H9 (cell line): ENCODE data around the gene C12orf50. TPM values are rescaled to one million over a fixed set of nuclear protein-coding genes. Genes with fewer than 3 reads are reported as not detected.

Experiments
- DNase-seq: peaks from one replicate; pipeline ENCODE4 v3.0.0-alpha.2; 2017
- H2AFZ ChIP-seq: one replicate; pipeline ENCODE4 v1.6.1; 2013; ENCODE audit warnings: mild to moderate bottlenecking, low read length, control low read depth, moderate library complexity
- H2AK5ac ChIP-seq: 2 replicates; pipeline ENCODE4 v1.6.1; 2013; ENCODE audit warnings: low read length, control low read depth, mixed read lengths; ENCODE audit not compliant: insufficient read length
- H2BK120ac ChIP-seq: one replicate; pipeline ENCODE4 v1.6.1; 2013; ENCODE audit warnings: low read depth, mild to moderate bottlenecking, low read length, control low read depth, inconsistent platforms; ENCODE audit not compliant: poor library complexity, severe bottlenecking
- H2BK12ac ChIP-seq: 2 replicates; pipeline ENCODE4 v1.6.1; 2013; ENCODE audit warnings: low read length, control low read depth, mixed read lengths, low read depth; ENCODE audit not compliant: insufficient read length
- H2BK15ac ChIP-seq: 2 replicates; pipeline ENCODE4 v1.6.1; 2013; ENCODE audit warnings: low read depth, low read length, control low read depth
- H2BK20ac ChIP-seq: one replicate; pipeline ENCODE4 v1.6.1; 2013; ENCODE audit warnings: low read depth, mild to moderate bottlenecking, low read length, control low read depth, inconsistent platforms; ENCODE audit not compliant: poor library complexity, severe bottlenecking
- H2BK5ac ChIP-seq: 2 replicates; pipeline ENCODE4 v1.6.1; 2013; ENCODE audit warnings: low read length, control low read depth, mixed read lengths; ENCODE audit not compliant: insufficient read length
- H3K14ac ChIP-seq: 2 replicates; pipeline ENCODE4 v1.6.1; 2013; ENCODE audit warnings: low read length, control low read depth; ENCODE audit not compliant: insufficient read depth
- H3K18ac ChIP-seq: 2 replicates; pipeline ENCODE4 v1.6.1; 2013; ENCODE audit warnings: low read depth, mild to moderate bottlenecking, mixed read lengths, low read length, control low read depth; ENCODE audit not compliant: insufficient read length
- H3K23ac ChIP-seq: 2 replicates; pipeline ENCODE4 v1.6.1; 2013; ENCODE audit warnings: low read length, control low read depth, mixed read lengths, low read depth; ENCODE audit not compliant: insufficient read length
- H3K23me2 ChIP-seq: 2 replicates; pipeline ENCODE4 v1.6.1; 2013; ENCODE audit warnings: low read depth, mild to moderate bottlenecking, mixed read lengths, low read length, control low read depth; ENCODE audit not compliant: insufficient read length, poor library complexity, severe bottlenecking
- H3K27ac ChIP-seq: 2 replicates; pipeline ENCODE4 v1.5.1; 2013; ENCODE audit warnings: low read length, control low read depth, mixed read lengths, low read depth; ENCODE audit not compliant: insufficient read length
- H3K27me3 ChIP-seq: 2 replicates; pipeline ENCODE4 v1.6.1; 2013; ENCODE audit warnings: low read length, control low read depth, inconsistent platforms; ENCODE audit not compliant: insufficient read depth
- H3K4ac ChIP-seq: 2 replicates; pipeline ENCODE4 v1.6.1; 2013; ENCODE audit warnings: low read depth, mild to moderate bottlenecking, control low read depth, inconsistent platforms, low read length, moderate library complexity
- H3K4me1 ChIP-seq: 2 replicates; pipeline ENCODE4 v1.6.1; 2013; ENCODE audit warnings: low read length, control low read depth, inconsistent platforms; ENCODE audit not compliant: insufficient read depth
- H3K4me2 ChIP-seq: 2 replicates; pipeline ENCODE4 v1.6.1; 2013; ENCODE audit warnings: low read length, control low read depth, mixed read lengths; ENCODE audit not compliant: insufficient read length, insufficient read depth
- H3K56ac ChIP-seq: 2 replicates; pipeline ENCODE4 v1.6.1; 2013; ENCODE audit warnings: low read depth, mild to moderate bottlenecking, mixed read lengths, low read length, control low read depth; ENCODE audit not compliant: insufficient read length
- H3K79me1 ChIP-seq: 2 replicates; pipeline ENCODE4 v1.6.1; 2013; ENCODE audit warnings: low read depth, mild to moderate bottlenecking, moderate library complexity, low read length, control low read depth, inconsistent platforms; ENCODE audit not compliant: insufficient read depth, poor library complexity, severe bottlenecking
- H3K79me2 ChIP-seq: 2 replicates; pipeline ENCODE4 v1.6.1; 2013; ENCODE audit warnings: low read length, control low read depth, inconsistent platforms; ENCODE audit not compliant: insufficient read depth
- H3K9ac ChIP-seq: 2 replicates; pipeline ENCODE4 v1.6.1; 2013; ENCODE audit warnings: low read length, control low read depth, mixed read lengths; ENCODE audit not compliant: insufficient read length; ENCODE audit errors: extremely low read depth
- H3K9me3 ChIP-seq: one replicate; pipeline ENCODE4 v1.6.1; 2013; ENCODE audit warnings: low read depth, low read length, inconsistent platforms; ENCODE audit not compliant: control insufficient read depth
- H3T11ph ChIP-seq: one replicate; pipeline ENCODE4 v1.6.1; 2013; ENCODE audit warnings: mild to moderate bottlenecking, low read length, control low read depth, inconsistent platforms
- H4K20me1 ChIP-seq: one replicate; pipeline ENCODE4 v1.6.1; 2013; ENCODE audit not compliant: control insufficient read depth, insufficient read length, insufficient read depth
- H4K5ac ChIP-seq: 2 replicates; pipeline ENCODE4 v1.6.1; 2013; ENCODE audit warnings: low read depth, mild to moderate bottlenecking, mixed read lengths, low read length, control low read depth; ENCODE audit not compliant: insufficient read length
- H4K8ac ChIP-seq: replicated peaks from 2 replicates; pipeline ENCODE4 v1.6.1; 2013; ENCODE audit warnings: low read length, control low read depth, mixed read lengths, low read depth; ENCODE audit not compliant: insufficient read length
- H4K91ac ChIP-seq: 2 replicates; pipeline ENCODE4 v1.6.1; 2013; ENCODE audit warnings: low read depth, mild to moderate bottlenecking, moderate library complexity, mixed read lengths, low read length, control low read depth; ENCODE audit not compliant: insufficient read length
- H3K27ac Mint-ChIP-seq, 3 experiments: 2 replicates in 2 of 3; 3 replicates in 1 of 3; pipeline ENCODE4 v1.8.0; 2020 to 2021; ENCODE audit warnings: mixed read lengths in 3 of 3, mild to moderate bottlenecking in 1 of 3, moderate library complexity in 1 of 3
- H3K27me3 Mint-ChIP-seq: 2 replicates; pipeline ENCODE4 v1.8.0; 2021; ENCODE audit warnings: low read depth, mild to moderate bottlenecking, moderate library complexity, mixed read lengths
- H3K36me3 Mint-ChIP-seq, 3 experiments: 2 replicates in 2 of 3; 3 replicates in 1 of 3; pipeline ENCODE4 v1.8.0; 2020 to 2021; ENCODE audit warnings: low read depth in 3 of 3, mixed read lengths in 3 of 3; ENCODE audit not compliant: insufficient read depth in 1 of 3
- H3K4me1 Mint-ChIP-seq, 2 experiments: 2 replicates each; pipeline ENCODE4 v1.8.0; 2020; ENCODE audit warnings: mixed read lengths in 2 of 2
- H3K4me3 Mint-ChIP-seq, 2 experiments: 2 replicates in 1 of 2; 3 replicates in 1 of 2; pipeline ENCODE4 v1.8.0; 2020 to 2021; ENCODE audit warnings: mild to moderate bottlenecking in 2 of 2, mixed read lengths in 2 of 2, moderate library complexity in 1 of 2
- H3K9me3 Mint-ChIP-seq, 2 experiments: 2 replicates in 1 of 2; 3 replicates in 1 of 2; pipeline ENCODE4 v1.8.0; 2020; ENCODE audit warnings: mild to moderate bottlenecking in 2 of 2, mixed read lengths in 2 of 2, moderate library complexity in 1 of 2
- WGBS: extraction: QIAGEN DNeasy Blood & Tissue Kit; methylation state at CpG from one replicate; pipeline ENCODE4 v1.1.7; 2013; ENCODE audit warnings: missing lambda C conversion rate, low lambda C conversion rate, mixed read lengths; ENCODE audit not compliant: insufficient read length; ENCODE audit errors: extremely low coverage; 5-methylcytosine and 5-hydroxymethylcytosine counted together
- long read RNA-seq: library from polyadenylated mRNA; unstranded; transcript quantifications from one replicate; pipeline ENCODE4 v2.0.0, GENCODE V29; 2020
- total RNA-seq: library from RNA; stranded (reverse); gene quantifications from 2 replicates; pipeline ENCODE4 v1.2.1, GENCODE V29; 2021
- TF ChIP-seq, protein P1 (sequence below): fragments of 200-600 bp; sonication (generic); conservative IDR thresholded peaks from 3 replicates; pipeline ENCODE4 v1.8.0; 2021; ENCODE audit warnings: antibody characterized with exemption, mild to moderate bottlenecking

The C12orf50 gene
- total RNA-seq = 0.17 TPM in 1 of 2 replicates, not detected in the other
- long read RNA-seq = 0 reads

DNA sequence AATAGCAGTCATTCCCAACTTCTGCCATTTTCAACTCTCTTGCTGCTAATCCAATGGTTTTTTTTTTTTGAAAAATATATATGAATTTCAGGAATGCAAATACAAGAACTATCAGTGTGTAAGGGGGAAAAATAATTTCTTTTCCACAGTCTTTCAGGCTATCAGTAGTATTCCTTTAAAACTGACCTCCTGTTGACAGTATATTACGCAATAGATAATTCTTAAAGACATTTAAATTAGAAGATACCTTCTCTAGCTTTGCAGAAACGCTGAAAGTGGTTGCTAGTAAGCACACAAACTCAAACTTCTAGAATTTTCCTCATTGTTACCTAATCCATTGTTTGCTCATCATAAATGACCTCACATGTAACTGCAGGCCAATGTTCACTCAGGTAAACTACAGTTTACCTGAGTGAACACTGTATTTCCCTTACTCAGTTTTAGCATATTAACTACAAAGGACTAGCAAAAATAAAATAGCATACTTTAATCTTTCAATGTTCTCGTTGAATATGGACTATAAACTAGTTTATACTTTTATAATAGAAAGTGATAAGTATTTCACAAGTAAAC, at the start of gene C12orf50:
C12orf50 (minus strand) TSS at position 309 of the 573 bp plus-strand sequence. CDS start 2,439 bp downstream, outside the sequence.
- no peak within 1 kb of the TSS for H3K27ac ChIP-seq
- no peaks in the 10 kb centered on the region for H4K20me1 ChIP-seq
- no peak within 1 kb of the TSS for H4K91ac ChIP-seq
- no peaks in the 10 kb centered on the region for H3K4me1 ChIP-seq
- H3K9me3 Mint-ChIP-seq = peaks cover 7 to 20% of the 10 kb centered on the region in 2 experiments
- H3K79me2 ChIP-seq = no peaks in the 10 kb centered on the region
- H3T11ph ChIP-seq = no peak within 1 kb of the TSS
- H2BK12ac ChIP-seq = no peak within 1 kb of the TSS
- H4K5ac ChIP-seq = no peak within 1 kb of the TSS
- H2BK15ac ChIP-seq = no peak within 1 kb of the TSS
- H2BK20ac ChIP-seq = no peak within 1 kb of the TSS
- no CpG with 5 or more reads among the region's 3 CpGs for WGBS
- H3K36me3 Mint-ChIP-seq = peaks cover 7 to 12% (median 9%) of the 10 kb centered on the region in 3 experiments; a peak in 5 of 7 replicates
- no peaks in the 10 kb centered on the region for H3K27me3 ChIP-seq
- H3K18ac ChIP-seq = no peak within 1 kb of the TSS
- no peak within 1 kb of the TSS for H2BK120ac ChIP-seq
- H2BK5ac ChIP-seq = no peak within 1 kb of the TSS
- no peaks in the 10 kb centered on the region for H3K9me3 ChIP-seq
- H3K56ac ChIP-seq = no peak within 1 kb of the TSS
- H3K23me2 ChIP-seq = no peaks in the 10 kb centered on the region
- H3K9ac ChIP-seq = no peak within 1 kb of the TSS
- no peak within 1 kb of the TSS for H4K8ac ChIP-seq
- DNase-seq = no peak
- H3K4me1 Mint-ChIP-seq = no peaks in the 10 kb centered on the region
- no peak within 1 kb of the TSS for H2AK5ac ChIP-seq
- no peak within 1 kb of the TSS for H3K23ac ChIP-seq
- H3K27ac Mint-ChIP-seq = no peak within 1 kb of the TSS
- no peak within 1 kb of the TSS for H3K14ac ChIP-seq
- H2AFZ ChIP-seq = no peak within 1 kb of the TSS
- TF ChIP-seq, protein P1, sequence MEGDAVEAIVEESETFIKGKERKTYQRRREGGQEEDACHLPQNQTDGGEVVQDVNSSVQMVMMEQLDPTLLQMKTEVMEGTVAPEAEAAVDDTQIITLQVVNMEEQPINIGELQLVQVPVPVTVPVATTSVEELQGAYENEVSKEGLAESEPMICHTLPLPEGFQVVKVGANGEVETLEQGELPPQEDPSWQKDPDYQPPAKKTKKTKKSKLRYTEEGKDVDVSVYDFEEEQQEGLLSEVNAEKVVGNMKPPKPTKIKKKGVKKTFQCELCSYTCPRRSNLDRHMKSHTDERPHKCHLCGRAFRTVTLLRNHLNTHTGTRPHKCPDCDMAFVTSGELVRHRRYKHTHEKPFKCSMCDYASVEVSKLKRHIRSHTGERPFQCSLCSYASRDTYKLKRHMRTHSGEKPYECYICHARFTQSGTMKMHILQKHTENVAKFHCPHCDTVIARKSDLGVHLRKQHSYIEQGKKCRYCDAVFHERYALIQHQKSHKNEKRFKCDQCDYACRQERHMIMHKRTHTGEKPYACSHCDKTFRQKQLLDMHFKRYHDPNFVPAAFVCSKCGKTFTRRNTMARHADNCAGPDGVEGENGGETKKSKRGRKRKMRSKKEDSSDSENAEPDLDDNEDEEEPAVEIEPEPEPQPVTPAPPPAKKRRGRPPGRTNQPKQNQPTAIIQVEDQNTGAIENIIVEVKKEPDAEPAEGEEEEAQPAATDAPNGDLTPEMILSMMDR = no peak
- H3K79me1 ChIP-seq = no peaks in the 10 kb centered on the region
- H3K4me3 Mint-ChIP-seq = no peak within 1 kb of the TSS
- no peak within 1 kb of the TSS for H3K4ac ChIP-seq
- H3K4me2 ChIP-seq = no peak within 1 kb of the TSS
- no peaks in the 10 kb centered on the region for H3K27me3 Mint-ChIP-seq
